Erythroblast (primary cell): ENCODE data around the gene ATG9B.

Experiments used
- DNase-seq, 2 experiments: peaks; one replicate each; lab custom pipeline; 2025; lab: John Stamatoyannopoulos, UW
- GATA1 ChIP-seq: IDR thresholded peaks from 2 replicates; pipeline ENCODE4 v1.6.1; 2011; ENCODE audit warnings: low read depth, mild to moderate bottlenecking, control low read depth, low read length, moderate library complexity
- POLR2A ChIP-seq: IDR thresholded peaks from 2 replicates; pipeline ENCODE4 v1.6.1; 2011; ENCODE audit warnings: mild to moderate bottlenecking, low read length

ATG9B gene

GRCh38 chr7:151025924-151026671, 1.8 kb upstream of the ATG9B start:
- DNase-seq = peak; percentile 35
- no peak for TF ChIP-seq GATA1
- TF ChIP-seq POLR2A = no peak

GRCh38 chr7:151023232-151023631, 1.1 kb downstream of the ATG9B start:
- DNase-seq = no peak
- no peak for TF ChIP-seq GATA1
- no peak for TF ChIP-seq POLR2A

GRCh38 chr7:151020231-151020630, 4.1 kb downstream of the ATG9B start:
- DNase-seq = no peak
- no peak for TF ChIP-seq GATA1
- no peak for TF ChIP-seq POLR2A

GRCh38 chr7:151019130-151019447, 5.2 kb downstream of the ATG9B start:
- no peak for DNase-seq
- no peak for TF ChIP-seq GATA1
- TF ChIP-seq POLR2A = no peak

GRCh38 chr7:151018421-151019129, 5.7 kb downstream of the ATG9B start:
- DNase-seq = peak; percentile 44 to 67
- TF ChIP-seq POLR2A (peak; percentile 6), GATA1 (no peak)

- TF ChIP-seq POLR2A = no peak
- TF ChIP-seq GATA1 = no peak
- DNase-seq = peak; percentile 73 to 79
Measured at GRCh38 chr7:151017953-151018420, 6.3 kb downstream of the ATG9B start.

- TF ChIP-seq POLR2A (no peak), GATA1 (no peak)
- no peak for DNase-seq
Measured at GRCh38 chr7:151017370-151017952, 6.8 kb downstream of the ATG9B start.

GRCh38 chr7:151016942-151017341, 7.4 kb downstream of the ATG9B start:
- DNase-seq = no peak
- TF ChIP-seq GATA1 = no peak
- TF ChIP-seq POLR2A = no peak

GRCh38 chr7:151016505-151016904, 7.8 kb downstream of the ATG9B start:
- no peak for DNase-seq
- TF ChIP-seq GATA1 (no peak), POLR2A (no peak)

GRCh38 chr7:151015967-151016366, 8.3 kb downstream of the ATG9B start:
- TF ChIP-seq POLR2A (no peak), GATA1 (no peak)
- no peak for DNase-seq

- peak in 1 of 2 experiments; percentile 53 for DNase-seq
- TF ChIP-seq POLR2A = no peak
- TF ChIP-seq GATA1 = no peak
Measured at GRCh38 chr7:151014950-151015349, 9.3 kb downstream of the ATG9B start.

- TF ChIP-seq POLR2A (peak; percentile 47), GATA1 (no peak)
- peak; percentile 87 to 91 for DNase-seq
Measured at GRCh38 chr7:151013733-151014497, 10.4 kb downstream of the ATG9B start.

GRCh38 chr7:151013356-151013732, 10.9 kb downstream of the ATG9B start:
- TF ChIP-seq POLR2A = no peak
- no peak for TF ChIP-seq GATA1
- DNase-seq = no peak

GRCh38 chr7:151012911-151013347, 11.4 kb downstream of the ATG9B start:
- DNase-seq = peak; percentile 47 to 60
- TF ChIP-seq POLR2A (no peak), GATA1 (no peak)
